Endothelial cell of umbilical vein (primary cell): Measurements from ENCODE around the gene KCNH5. TPM values are rescaled to one million over a fixed set of nuclear protein-coding genes. Genes with fewer than 3 reads are reported as not detected.
A peak's percentile ranks its signal among the peaks of the same experiment; 100 is the strongest.

Source experiments
- BruUV-seq: library from RNA; stranded (reverse); fragments of 400-500 nt; replicated peaks from 2 replicates; lab custom pipeline; 2021; lab: Mats Ljungman, UMichigan
- CTCF ChIA-PET: fragments of 300-600, 350-600 bp; sonication (Branson Sonifier 250); formaldehyde crosslinking; loops from one replicate; lab custom pipeline; 2021; ENCODE audit warnings: antibody characterized with exemption, inconsistent platforms; lab: Charles Lee
- POLR2A ChIA-PET: fragments of 300-600, 350-600 bp; sonication (Branson Sonifier 250); formaldehyde crosslinking; loops from one replicate; lab custom pipeline; 2021; ENCODE audit warnings: antibody characterized with exemption, inconsistent platforms; lab: Charles Lee
- DNase-seq: peaks from one replicate; pipeline ENCODE4 v3.0.0-alpha.2; 2011; ENCODE audit warnings: low read depth, low spot score
- FAIRE-seq: peaks from 2 replicates; lab custom pipeline; 2011; peaks lifted over from hg19 to GRCh38; lab: Jason Lieb, UNC
- H2AFZ ChIP-seq: 2 replicates; pipeline ENCODE4 v1.6.0; 2012; ENCODE audit warnings: low read depth, low read length, control low read depth, inconsistent platforms
- H3K27ac ChIP-seq: 2 replicates; pipeline ENCODE4 v1.5.1; 2011; ENCODE audit warnings: low read depth, mild to moderate bottlenecking, control low read depth, low read length, moderate library complexity; ENCODE audit not compliant: insufficient read depth
- H3K27me3 ChIP-seq, 2 experiments: 2 replicates each; pipeline versions ENCODE4 v1.6.0 to v1.6.1; 2011; ENCODE audit warnings: low read length in 2 of 2, mixed read lengths in 1 of 2; ENCODE audit not compliant: control insufficient read depth in 2 of 2, insufficient read depth in 2 of 2
- H3K36me3 ChIP-seq, 2 experiments: 2 replicates in 1 of 2; 3 replicates in 1 of 2; pipeline ENCODE4 v1.5.1; 2011; ENCODE audit warnings: low read length in 2 of 2, mild to moderate bottlenecking in 1 of 2, moderate library complexity in 1 of 2; ENCODE audit not compliant: control insufficient read depth in 2 of 2, insufficient read depth in 2 of 2; ENCODE audit errors: extremely low read depth in 1 of 2
- H3K4me1 ChIP-seq: 3 replicates; pipeline ENCODE4 v1.5.1; 2011; ENCODE audit warnings: mild to moderate bottlenecking, low read length; ENCODE audit not compliant: control insufficient read depth, insufficient read depth; ENCODE audit errors: extremely low read depth
- H3K4me2 ChIP-seq: 2 replicates; pipeline ENCODE4 v1.6.1; 2011; ENCODE audit warnings: low read length, control low read depth, mixed read lengths; ENCODE audit not compliant: insufficient read depth
- H3K4me3 ChIP-seq, 3 experiments: fragments of 200-600 bp in 1 of 3; sonication (generic), shearing (Covaris generic) in 1 of 3; replicated peaks in 1 of 3; 2 replicates each; pipeline ENCODE4 v1.5.1; 2011 to 2016; ENCODE audit warnings: control low read depth in 3 of 3, low read length in 3 of 3, mild to moderate bottlenecking in 2 of 3, inconsistent platforms in 1 of 3, low read depth in 1 of 3, moderate library complexity in 1 of 3; ENCODE audit not compliant: insufficient read depth in 1 of 3
- H3K79me2 ChIP-seq: 2 replicates; pipeline ENCODE4 v1.6.0; 2012; ENCODE audit warnings: low read length, inconsistent platforms; ENCODE audit not compliant: control insufficient read depth, insufficient read depth
- H3K9ac ChIP-seq: replicated peaks from 2 replicates; pipeline ENCODE3; 2011; ENCODE audit warnings: low read length, control low read depth; ENCODE audit not compliant: insufficient read depth; ENCODE audit errors: extremely low read depth
- H3K9me1 ChIP-seq: replicated peaks from 3 replicates; pipeline ENCODE4 v1.6.0; 2011; ENCODE audit warnings: mild to moderate bottlenecking, low read length; ENCODE audit not compliant: control insufficient read depth, insufficient read depth; ENCODE audit errors: extremely low read depth
- H3K9me3 ChIP-seq: replicated peaks from 2 replicates; pipeline ENCODE4 v1.5.1; 2012; ENCODE audit warnings: low read length, inconsistent platforms; ENCODE audit not compliant: control insufficient read depth, insufficient read depth
- H4K20me1 ChIP-seq: replicated peaks from 2 replicates; pipeline ENCODE3; 2011; ENCODE audit warnings: mild to moderate bottlenecking, low read length; ENCODE audit not compliant: control insufficient read depth, insufficient read depth; ENCODE audit errors: extremely low read depth
- EZH2 ChIP-seq: IDR thresholded peaks from 2 replicates; pipeline ENCODE4 v1.6.1; 2012; ENCODE audit warnings: borderline replicate concordance, low read depth, mild to moderate bottlenecking, moderate library complexity, low read length, inconsistent platforms; ENCODE audit not compliant: severe bottlenecking
- dilution Hi-C: fragments of 300-500 bp; cut with MboI; formaldehyde crosslinking; loops from one replicate; pipeline ENCODE4 v1.15.0; 2019; ENCODE audit warnings: low sequenced_read_pairs; ENCODE audit not compliant: extremely low pct_ligation_motif_present
- intact Hi-C: fragments of 100-400 bp; cut with micrococcal nuclease; formaldehyde crosslinking; loops from one replicate; pipeline ENCODE4 v1.10.0; 2022
- polyA plus RNA-seq, 4 experiments: library from polyadenylated mRNA; depleted of rRNA in 3 of 4; stranded (reverse) in 3 of 4; unstranded in 1 of 4; fragments of >200 nt; gene quantifications; 2 replicates each; pipeline versions ENCODE4 v1.2.1 to v1.2.3, GENCODE V29; 2011 to 2012; ENCODE audit warnings: missing spikeins in 1 of 4
- total RNA-seq: library from RNA; stranded (reverse); gene quantifications from 2 replicates; pipeline ENCODE4 v1.2.3, GENCODE V29; 2021
- TF ChIP-seq, protein P1 (sequence below), 2 donors: IDR thresholded peaks; 1 replicate in 1 of 2; 2 replicates in 1 of 2; pipeline ENCODE4 v1.5.1; 2011; ENCODE audit warnings: low read length in 2 of 2, mild to moderate bottlenecking in 2 of 2, moderate library complexity in 2 of 2, control low read depth in 1 of 2, inconsistent platforms in 1 of 2, low read depth in 1 of 2; ENCODE audit not compliant: insufficient read depth in 1 of 2; ENCODE audit errors: extremely low read depth in 1 of 2

The KCNH5 gene
- total and polyA plus RNA-seq, 2 donors (not counting 3 experiments of a cell fraction or from before 2014, with no cell fraction given) = not detected

DNA sequence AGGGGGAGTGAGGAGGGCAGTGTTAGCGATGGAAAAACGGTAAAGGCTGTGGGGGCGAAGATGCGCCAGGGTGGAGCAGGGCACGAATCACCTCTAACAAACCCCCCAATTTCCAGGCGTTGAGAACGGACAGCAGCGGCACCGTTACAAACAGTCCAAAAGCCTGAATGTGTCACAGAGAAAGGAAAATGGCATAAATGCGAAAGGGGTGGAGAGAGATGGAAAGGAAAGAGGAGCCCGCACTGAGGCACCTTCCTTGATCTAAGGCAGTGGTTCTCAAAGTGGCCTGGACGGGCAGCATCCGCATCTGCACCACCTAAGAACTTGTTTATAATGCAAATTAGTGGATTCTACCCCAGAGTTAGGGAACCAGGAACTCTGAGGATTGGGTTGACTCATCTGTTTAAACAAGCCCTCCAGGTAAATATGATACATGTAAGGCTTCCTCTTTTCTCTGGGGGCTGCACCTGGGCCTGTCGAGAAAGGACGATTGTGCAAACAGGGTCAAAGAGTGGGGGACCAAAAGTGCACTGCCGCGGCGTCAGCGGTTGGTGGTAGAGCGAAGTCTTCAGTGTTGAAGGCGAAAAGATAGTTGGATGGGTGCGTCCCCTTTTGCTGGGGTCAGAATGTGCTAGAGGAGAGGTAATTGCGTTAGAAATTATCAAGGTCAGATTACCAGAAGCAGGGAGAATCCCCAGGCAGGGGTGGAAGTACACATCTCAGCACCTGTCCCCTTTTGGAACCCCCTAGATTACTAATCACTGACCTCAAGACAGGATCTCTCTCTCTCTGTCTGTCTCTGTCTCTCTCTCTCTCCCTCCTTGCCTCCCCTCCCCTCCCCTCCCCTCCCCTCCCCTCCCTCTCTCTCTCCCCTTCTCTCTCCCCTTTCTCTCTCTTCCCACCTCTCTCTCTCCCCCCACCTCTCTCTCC lies 1.3 kb upstream of the KCNH5 start:
- TF ChIP-seq, protein P1, sequence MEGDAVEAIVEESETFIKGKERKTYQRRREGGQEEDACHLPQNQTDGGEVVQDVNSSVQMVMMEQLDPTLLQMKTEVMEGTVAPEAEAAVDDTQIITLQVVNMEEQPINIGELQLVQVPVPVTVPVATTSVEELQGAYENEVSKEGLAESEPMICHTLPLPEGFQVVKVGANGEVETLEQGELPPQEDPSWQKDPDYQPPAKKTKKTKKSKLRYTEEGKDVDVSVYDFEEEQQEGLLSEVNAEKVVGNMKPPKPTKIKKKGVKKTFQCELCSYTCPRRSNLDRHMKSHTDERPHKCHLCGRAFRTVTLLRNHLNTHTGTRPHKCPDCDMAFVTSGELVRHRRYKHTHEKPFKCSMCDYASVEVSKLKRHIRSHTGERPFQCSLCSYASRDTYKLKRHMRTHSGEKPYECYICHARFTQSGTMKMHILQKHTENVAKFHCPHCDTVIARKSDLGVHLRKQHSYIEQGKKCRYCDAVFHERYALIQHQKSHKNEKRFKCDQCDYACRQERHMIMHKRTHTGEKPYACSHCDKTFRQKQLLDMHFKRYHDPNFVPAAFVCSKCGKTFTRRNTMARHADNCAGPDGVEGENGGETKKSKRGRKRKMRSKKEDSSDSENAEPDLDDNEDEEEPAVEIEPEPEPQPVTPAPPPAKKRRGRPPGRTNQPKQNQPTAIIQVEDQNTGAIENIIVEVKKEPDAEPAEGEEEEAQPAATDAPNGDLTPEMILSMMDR (IDR thresholded peaks at IDR 0.05; ENCODE audit: extremely low read depth in 1 of 2, insufficient read depth in 1 of 2, low read depth in 1 of 2, low read length in 2 of 2) = no peak
- TF ChIP-seq EZH2 = peak; percentile 48
- Histone ChIP-seq H3K9me3 (no peaks in the 10 kb centered on the region), H3K27ac (no peak overlapping the region), H3K4me2 (no peak overlapping the region), H3K4me3 (no peak overlapping the region), H3K27me3 (peaks cover 58 to 72% of the 10 kb centered on the region in 2 experiments), H3K36me3 (no peaks in the 10 kb centered on the region), H4K20me1 (no peaks in the 10 kb centered on the region), H3K9ac (no peak overlapping the region), H3K79me2 (no peaks in the 10 kb centered on the region), H3K9me1 (no peaks in the 10 kb centered on the region), H2AFZ (no peak overlapping the region), H3K4me1 (no peaks in the 10 kb centered on the region)
- intact Hi-C loops (loop anchor here (10.0 kb wide), 1 partner anchor 258 kb away; no protein-coding TSS in a partner anchor), dilution Hi-C loops (no loop called here)
- no peak for DNase-seq
- BruUV-seq = no TSS peak
- ChIA-PET CTCF (interaction anchor here (0.8 kb wide), 1 partner anchor 230 kb away, joined by 4 read pairs; no protein-coding TSS in a partner anchor), POLR2A (no interaction called here)
- FAIRE-seq = no peak
